ENCODE measurements around the gene CMC2.

The CMC2 gene

DNA sequence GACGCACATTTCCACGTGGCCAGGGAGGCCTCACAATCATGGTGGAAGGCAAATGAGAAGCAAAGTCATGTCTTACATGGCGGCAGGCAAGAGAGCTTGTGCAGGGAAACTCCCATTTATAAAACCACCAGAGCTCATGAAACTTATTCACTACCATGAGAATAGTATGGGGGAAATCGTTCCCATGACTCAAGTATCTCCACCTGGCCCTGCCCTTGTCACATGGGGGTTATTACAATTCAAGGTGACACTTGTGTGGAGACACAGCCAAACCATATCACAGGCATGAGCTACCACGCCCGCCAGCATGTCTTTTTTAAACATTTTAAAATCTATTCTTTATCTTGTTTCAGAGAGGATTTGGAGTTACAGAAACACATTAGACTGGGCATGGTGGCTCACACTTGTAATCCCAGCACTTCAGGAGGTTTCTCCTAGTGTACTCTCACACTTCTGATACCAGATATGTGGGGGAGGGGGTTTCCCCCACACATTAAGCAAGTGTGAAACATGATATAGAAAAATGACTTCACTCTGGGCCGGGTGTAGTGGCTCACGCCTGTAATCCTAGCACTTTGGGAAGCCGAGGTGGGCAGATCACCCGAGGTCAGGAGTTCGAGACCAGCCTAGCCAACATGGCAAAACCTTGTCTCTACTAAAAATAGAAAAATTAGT, 23.4 kb upstream of the CMC2 start:
- Histone ChIP-seq H3K27me3 (ENCODE audit: insufficient read depth, poor library complexity, severe bottlenecking) (no peaks in the 10 kb centered on the region), H3K4me3 (ENCODE audit: severe bottlenecking) (no peak overlapping the region), H3K4me1 (ENCODE audit: insufficient read depth, poor library complexity, severe bottlenecking) (no peaks in the 10 kb centered on the region), H3K9me3 (ENCODE audit: severe bottlenecking) (no peaks in the 10 kb centered on the region), H3K27ac (ENCODE audit: poor library complexity, severe bottlenecking) (no peak overlapping the region), H3K36me3 (ENCODE audit: low read depth) (peaks cover 49% of the 10 kb centered on the region)
- ATAC-seq (ENCODE audit: low read depth) (no peak), DNase-seq (ENCODE audit: low spot score) (no peak)
- TF ChIP-seq CTCF (IDR thresholded peaks at IDR 0.05; ENCODE audit: poor library complexity, severe bottlenecking) = no peak

GRCh38 chr16:81026429-81026828, 19.7 kb upstream of the CMC2 start:
- H3K36me3 ChIP-seq (ENCODE audit: low read depth) = peaks cover 83% of the 10 kb centered on the region
- no peak for DNase-seq (ENCODE audit: low spot score)

GRCh38 chr16:81018496-81018895, 11.8 kb upstream of the CMC2 start:
- Histone ChIP-seq H3K27me3 (ENCODE audit: insufficient read depth, poor library complexity, severe bottlenecking) (no peaks in the 10 kb centered on the region), H3K36me3 (ENCODE audit: low read depth) (peaks cover 96% of the 10 kb centered on the region), H3K27ac (ENCODE audit: poor library complexity, severe bottlenecking) (no peak overlapping the region), H3K9me3 (ENCODE audit: severe bottlenecking) (no peaks in the 10 kb centered on the region), H3K4me3 (ENCODE audit: severe bottlenecking) (no peak overlapping the region), H3K4me1 (ENCODE audit: insufficient read depth, poor library complexity, severe bottlenecking) (no peaks in the 10 kb centered on the region)
- DNase-seq (ENCODE audit: low spot score) (no peak), ATAC-seq (ENCODE audit: low read depth) (no peak)
- TF ChIP-seq CTCF (IDR thresholded peaks at IDR 0.05; ENCODE audit: poor library complexity, severe bottlenecking) = no peak

More at GRCh38 chr16:81026429-81026828, 19.7 kb upstream of the CMC2 start:
- Histone ChIP-seq H3K4me1 (ENCODE audit: insufficient read depth, poor library complexity, severe bottlenecking) (no peaks in the 10 kb centered on the region), H3K27ac (ENCODE audit: poor library complexity, severe bottlenecking) (no peak overlapping the region), H3K27me3 (ENCODE audit: insufficient read depth, poor library complexity, severe bottlenecking) (no peaks in the 10 kb centered on the region), H3K9me3 (ENCODE audit: severe bottlenecking) (no peaks in the 10 kb centered on the region), H3K4me3 (ENCODE audit: severe bottlenecking) (no peak overlapping the region)
- no peak for ATAC-seq (ENCODE audit: low read depth)
- no peak for TF ChIP-seq CTCF (IDR thresholded peaks at IDR 0.05; ENCODE audit: poor library complexity, severe bottlenecking)

DNA sequence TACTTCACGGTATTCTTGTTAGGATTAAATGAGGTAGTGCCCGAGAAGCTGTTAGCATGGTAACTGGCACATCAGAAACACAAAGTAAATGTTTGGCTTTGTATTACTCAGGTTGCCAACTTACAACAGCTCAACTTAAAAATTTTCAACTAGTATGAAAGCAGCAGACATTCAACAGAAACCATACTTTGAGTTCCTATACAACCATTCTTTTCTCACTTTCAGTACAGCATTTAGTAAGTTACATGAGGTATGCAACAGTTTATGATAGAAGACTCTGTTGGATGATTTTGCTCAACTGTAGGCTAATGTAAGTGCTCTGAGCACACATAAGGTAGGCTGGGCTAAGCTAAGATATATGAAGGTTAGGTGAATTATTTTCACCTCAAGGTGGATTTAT, 8.0 kb upstream of the CMC2 start:
- DNase-seq (ENCODE audit: low spot score) (no peak), ATAC-seq (ENCODE audit: low read depth) (no peak)
- H3K4me3 ChIP-seq (ENCODE audit: severe bottlenecking) = no peak overlapping the region
- H3K9me3 ChIP-seq (ENCODE audit: severe bottlenecking) = no peaks in the 10 kb centered on the region
- TF ChIP-seq CTCF (IDR thresholded peaks at IDR 0.05; ENCODE audit: poor library complexity, severe bottlenecking) = no peak
- H3K36me3 ChIP-seq (ENCODE audit: low read depth) = peaks cover 86% of the 10 kb centered on the region
- no peaks in the 10 kb centered on the region for H3K4me1 ChIP-seq (ENCODE audit: insufficient read depth, poor library complexity, severe bottlenecking)
- H3K27me3 ChIP-seq (ENCODE audit: insufficient read depth, poor library complexity, severe bottlenecking) = no peaks in the 10 kb centered on the region
- no peak overlapping the region for H3K27ac ChIP-seq (ENCODE audit: poor library complexity, severe bottlenecking)

GRCh38 chr16:81012974-81013373, 6.3 kb upstream of the CMC2 start:
- Histone ChIP-seq H3K4me3 (ENCODE audit: severe bottlenecking) (no peak overlapping the region), H3K4me1 (ENCODE audit: insufficient read depth, poor library complexity, severe bottlenecking) (peaks cover 3% of the 10 kb centered on the region), H3K27ac (ENCODE audit: poor library complexity, severe bottlenecking) (no peak overlapping the region), H3K27me3 (ENCODE audit: insufficient read depth, poor library complexity, severe bottlenecking) (no peaks in the 10 kb centered on the region), H3K9me3 (ENCODE audit: severe bottlenecking) (no peaks in the 10 kb centered on the region), H3K36me3 (ENCODE audit: low read depth) (peaks cover 77% of the 10 kb centered on the region)
- DNase-seq (ENCODE audit: low spot score) (no peak), ATAC-seq (ENCODE audit: low read depth) (no peak)
- TF ChIP-seq CTCF (IDR thresholded peaks at IDR 0.05; ENCODE audit: poor library complexity, severe bottlenecking) = no peak
